ENCODE results near the gene ZFYVE9.

DNA sequence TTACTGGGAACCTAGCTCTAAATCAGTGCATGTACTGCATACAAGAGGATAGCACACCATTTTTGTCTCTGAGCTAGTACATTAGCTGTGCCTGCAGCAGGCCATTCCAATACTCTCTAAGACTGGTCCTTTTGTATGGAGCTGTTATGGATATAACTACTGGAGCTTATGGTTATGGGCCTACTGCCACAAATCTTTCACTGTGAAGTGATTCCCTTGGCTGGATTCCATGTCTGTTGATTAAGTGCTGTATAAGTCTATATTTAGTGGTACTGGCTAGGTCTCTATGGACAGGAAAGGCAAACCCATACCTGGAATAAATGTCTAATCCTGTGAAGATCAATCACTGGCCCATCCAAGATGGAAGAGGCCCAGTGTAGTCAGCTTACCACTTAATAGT is 12.0 kb downstream of the ZFYVE9 start:
- TF ChIP-seq, protein P1, sequence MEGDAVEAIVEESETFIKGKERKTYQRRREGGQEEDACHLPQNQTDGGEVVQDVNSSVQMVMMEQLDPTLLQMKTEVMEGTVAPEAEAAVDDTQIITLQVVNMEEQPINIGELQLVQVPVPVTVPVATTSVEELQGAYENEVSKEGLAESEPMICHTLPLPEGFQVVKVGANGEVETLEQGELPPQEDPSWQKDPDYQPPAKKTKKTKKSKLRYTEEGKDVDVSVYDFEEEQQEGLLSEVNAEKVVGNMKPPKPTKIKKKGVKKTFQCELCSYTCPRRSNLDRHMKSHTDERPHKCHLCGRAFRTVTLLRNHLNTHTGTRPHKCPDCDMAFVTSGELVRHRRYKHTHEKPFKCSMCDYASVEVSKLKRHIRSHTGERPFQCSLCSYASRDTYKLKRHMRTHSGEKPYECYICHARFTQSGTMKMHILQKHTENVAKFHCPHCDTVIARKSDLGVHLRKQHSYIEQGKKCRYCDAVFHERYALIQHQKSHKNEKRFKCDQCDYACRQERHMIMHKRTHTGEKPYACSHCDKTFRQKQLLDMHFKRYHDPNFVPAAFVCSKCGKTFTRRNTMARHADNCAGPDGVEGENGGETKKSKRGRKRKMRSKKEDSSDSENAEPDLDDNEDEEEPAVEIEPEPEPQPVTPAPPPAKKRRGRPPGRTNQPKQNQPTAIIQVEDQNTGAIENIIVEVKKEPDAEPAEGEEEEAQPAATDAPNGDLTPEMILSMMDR (IDR thresholded peaks at IDR 0.05) = no peak
- TF ChIP-seq POLR2A (IDR thresholded peaks at IDR 0.05; ENCODE audit: low read depth) = no peak
